Tibial artery (tissue), 4 donors: ENCODE results near the gene ASXL2.

Experiments
- DNase-seq, 2 donors: peaks; one replicate each; pipeline ENCODE4 v3.0.0-alpha.2; 2019
- H3K27ac ChIP-seq, 2 donors: fragments of 200-600 bp; sonication (generic) in 1 of 2; 1 replicate in 1 of 2; 2 replicates in 1 of 2; pipeline ENCODE4 v1.5.1; 2018 to 2019; ENCODE audit warnings: mild to moderate bottlenecking in 1 of 2
- H3K27me3 ChIP-seq, 2 donors: fragments of 200-600 bp; sonication (generic) in 1 of 2; one replicate each; pipeline versions ENCODE4 v1.5.1 to v1.6.0; 2016 to 2019
- H3K36me3 ChIP-seq, 3 donors: fragments of 200-600 bp; sonication (generic) in 2 of 3; one replicate each; pipeline ENCODE4 v1.5.1; 2016 to 2019; ENCODE audit warnings: mild to moderate bottlenecking in 2 of 3
- H3K4me1 ChIP-seq, 4 donors: fragments of 200-600 bp; sonication (generic) in 2 of 4; 1 replicate in 3 of 4; 2 replicates in 1 of 4; pipeline ENCODE4 v1.5.1; 2016 to 2019
- H3K4me3 ChIP-seq, 2 donors: fragments of 200-600 bp; sonication (generic) in 1 of 2; 1 replicate in 1 of 2; 2 replicates in 1 of 2; pipeline ENCODE4 v1.5.1; 2018 to 2019; ENCODE audit warnings: mild to moderate bottlenecking in 2 of 2
- H3K9me3 ChIP-seq, 3 donors: fragments of 200-600 bp; sonication (generic) in 1 of 3; one replicate each; pipeline ENCODE4 v1.5.1; 2016 to 2019
- CTCF ChIP-seq, 2 experiments: fragments of 200-600 bp in 1 of 2; fragments of 450-650 bp in 1 of 2; IDR thresholded peaks; one replicate each; pipeline ENCODE4 v1.5.1; 2017 to 2019; ENCODE audit warnings: antibody characterized with exemption in 2 of 2, mild to moderate bottlenecking in 1 of 2, moderate library complexity in 1 of 2
- intact Hi-C: fragments of 100-400 bp; cut with DNase I; formaldehyde crosslinking; loops from one replicate; pipeline ENCODE4 v1.15.0; 2023; ENCODE audit warnings: low total_unique reads

ASXL2 gene

GRCh38 chr2:25819597-25820039, 58.7 kb downstream of the ASXL2 start:
- Histone ChIP-seq H3K9me3 (no peaks in the 10 kb centered on the region), H3K27ac (no peak overlapping the region), H3K4me3 (no peak overlapping the region), H3K36me3 (no peaks in the 10 kb centered on the region), H3K4me1 (peaks cover 0 to 5% (median 2%) of the 10 kb centered on the region in 4 donors), H3K27me3 (no peaks in the 10 kb centered on the region)
- no peak for DNase-seq
- intact Hi-C loops, result no loop called here
- TF ChIP-seq CTCF (IDR thresholded peaks at IDR 0.05), result no peak

- H3K4me1 ChIP-seq, result peaks cover 0 to 5% (median 2%) of the 10 kb centered on the region in 4 donors
- no peak overlapping the region for H3K27ac ChIP-seq
- no peak overlapping the region for H3K4me3 ChIP-seq
- no peak for DNase-seq
- no peaks in the 10 kb centered on the region for H3K9me3 ChIP-seq
- H3K36me3 ChIP-seq, result no peaks in the 10 kb centered on the region
- TF ChIP-seq CTCF (IDR thresholded peaks at IDR 0.05), result no peak
- H3K27me3 ChIP-seq, result no peaks in the 10 kb centered on the region
- intact Hi-C loops, result no loop called here
These were observed 60.7 kb downstream of the ASXL2 start for GRCh38 chr2:25817630-25818029.

- no peak for DNase-seq
- H3K9me3 ChIP-seq, result no peaks in the 10 kb centered on the region
- H3K27me3 ChIP-seq, result no peaks in the 10 kb centered on the region
- no peak overlapping the region for H3K4me3 ChIP-seq
- H3K27ac ChIP-seq, result no peak overlapping the region
- H3K36me3 ChIP-seq, result no peaks in the 10 kb centered on the region
- no peak for TF ChIP-seq CTCF (IDR thresholded peaks at IDR 0.05)
- intact Hi-C loops, result no loop called here
- H3K4me1 ChIP-seq, result peaks cover 0 to 5% (median 2%) of the 10 kb centered on the region in 4 donors
These were observed 61.3 kb downstream of the ASXL2 start for GRCh38 chr2:25817006-25817405.

- no peak for DNase-seq
- Histone ChIP-seq H3K4me3 (no peak overlapping the region), H3K27me3 (no peaks in the 10 kb centered on the region), H3K36me3 (no peaks in the 10 kb centered on the region), H3K27ac (no peak overlapping the region), H3K4me1 (peaks cover 0 to 5% (median 2%) of the 10 kb centered on the region in 4 donors), H3K9me3 (no peaks in the 10 kb centered on the region)
- intact Hi-C loops, result no loop called here
- TF ChIP-seq CTCF (IDR thresholded peaks at IDR 0.05), result no peak
These were observed 62.0 kb downstream of the ASXL2 start for GRCh38 chr2:25816249-25816648.

- intact Hi-C loops, result no loop called here
- no peaks in the 10 kb centered on the region for H3K27me3 ChIP-seq
- H3K36me3 ChIP-seq, result no peaks in the 10 kb centered on the region
- H3K27ac ChIP-seq, result no peak overlapping the region
- no peak for TF ChIP-seq CTCF (IDR thresholded peaks at IDR 0.05)
- DNase-seq, result no peak
- no peak overlapping the region for H3K4me3 ChIP-seq
- H3K4me1 ChIP-seq, result peaks cover 0 to 5% (median 2%) of the 10 kb centered on the region in 4 donors
- H3K9me3 ChIP-seq, result no peaks in the 10 kb centered on the region
These were observed 63.6 kb downstream of the ASXL2 start for GRCh38 chr2:25814681-25815080.

GRCh38 chr2:25810428-25810827, 67.9 kb downstream of the ASXL2 start:
- Histone ChIP-seq H3K4me1 (no peaks in the 10 kb centered on the region), H3K27ac (no peak overlapping the region), H3K9me3 (no peaks in the 10 kb centered on the region), H3K36me3 (peaks cover 3 to 5% (median 4%) of the 10 kb centered on the region in 3 donors), H3K4me3 (no peak overlapping the region), H3K27me3 (no peaks in the 10 kb centered on the region)
- DNase-seq, result no peak
- intact Hi-C loops, result no loop called here
- no peak for TF ChIP-seq CTCF (IDR thresholded peaks at IDR 0.05)
